COLO668 (cell line): ENCODE data around the gene PXMP4.
A peak's percentile ranks its signal among the peaks of the same experiment; 100 is the strongest.
"Not testable (repeated sequence)": the region's sequence is repeated elsewhere in the genome, so short reads cannot be mapped to it uniquely, and the experiment has no call there.

ENCODE experiments used
- DNase-seq: peaks from one replicate; lab custom pipeline; 2025; ENCODE audit not compliant: unreplicated experiment; lab: John Stamatoyannopoulos, UW

The PXMP4 gene

GRCh38 chr20:33704197-33704924 lies 15.7 kb downstream of the PXMP4 start:
- no peak for DNase-seq

- no peak for DNase-seq
These were observed 16.5 kb downstream of the PXMP4 start for GRCh38 chr20:33703498-33704137.

- DNase-seq = no peak
These were observed 17.2 kb downstream of the PXMP4 start for GRCh38 chr20:33702861-33703260.

- no peak for DNase-seq
These were observed 18.3 kb downstream of the PXMP4 start for GRCh38 chr20:33701629-33702450.

- not testable (repeated sequence) for DNase-seq
These were observed 19.2 kb downstream of the PXMP4 start for GRCh38 chr20:33700696-33701441.

GRCh38 chr20:33698966-33699365 lies 21.1 kb downstream of the PXMP4 start:
- DNase-seq = not testable (repeated sequence)

GRCh38 chr20:33697129-33697528 lies 23.0 kb downstream of the PXMP4 start:
- no peak for DNase-seq

GRCh38 chr20:33696448-33696847 lies 23.7 kb downstream of the PXMP4 start:
- no peak for DNase-seq

- no peak for DNase-seq
These were observed 25.5 kb downstream of the PXMP4 start for GRCh38 chr20:33694639-33695012.

- no peak for DNase-seq
These were observed 26.1 kb downstream of the PXMP4 start for GRCh38 chr20:33693741-33694638.

- DNase-seq = no peak
These were observed 26.8 kb downstream of the PXMP4 start for GRCh38 chr20:33693289-33693688.

- no peak for DNase-seq
These were observed 30.1 kb downstream of the PXMP4 start for GRCh38 chr20:33689973-33690372.

- no peak for DNase-seq
These were observed 30.6 kb downstream of the PXMP4 start for GRCh38 chr20:33689493-33689892.

- no peak for DNase-seq
These were observed 31.1 kb downstream of the PXMP4 start for GRCh38 chr20:33688938-33689424.

- DNase-seq = no peak
These were observed 31.8 kb downstream of the PXMP4 start for GRCh38 chr20:33687993-33688937.

GRCh38 chr20:33687370-33687915 lies 32.7 kb downstream of the PXMP4 start:
- no peak for DNase-seq

GRCh38 chr20:33686984-33687366 lies 33.1 kb downstream of the PXMP4 start:
- DNase-seq = no peak

GRCh38 chr20:33686100-33686983 lies 33.8 kb downstream of the PXMP4 start, which contains the start of gene E2F1:
Gene E2F1, minus strand, starts transcription at chr20:33686385. Its CDS starts 121 bp downstream, at chr20:33686264.
- peak; percentile 99 for DNase-seq
